ENCODE measurements around the gene ASTN2.

- TF ChIP-seq CTCF (IDR thresholded peaks at IDR 0.05) (no peak), POLR2A (IDR thresholded peaks at IDR 0.05) (no peak)
Observed at GRCh38 chr9:116377179-116377798, 1037.6 kb downstream of the ASTN2 start.

Data from sigmoid colon (tissue), 3 donors.